HepG2 (cell line): Measurements from ENCODE around the gene PMS1. TPM values are rescaled to one million over a fixed set of nuclear protein-coding genes. Genes with fewer than 3 reads are reported as not detected.

Experiments
- ATAC-seq: fragments of 200-7000 bp; cut with Tn5 transposase; 3 replicates; pipeline ENCODE4 v1.9.1; 2020; ENCODE audit warnings: mild to moderate bottlenecking, moderate library complexity
- BruUV-seq: library from RNA; stranded (reverse); fragments of 400-500 nt; replicated peaks from 2 replicates; lab custom pipeline; 2021; lab: Mats Ljungman, UMichigan
- CTCF ChIA-PET: fragments of 300-600 bp; formaldehyde crosslinking; extraction: SDS; loops from one replicate; lab custom pipeline; 2021; ENCODE audit warnings: low total read pairs, inconsistent platforms, low intra/inter-chr PET ratio; lab: Yijun Ruan, JAX
- POLR2A ChIA-PET: fragments of 350-600 bp; sonication (Branson Sonifier 250); formaldehyde crosslinking; loops from one replicate; lab custom pipeline; 2020; ENCODE audit warnings: antibody characterized with exemption, inconsistent platforms; lab: Yijun Ruan, JAX
- DNase-seq: peaks from one replicate; pipeline ENCODE4 v3.0.0-alpha.2; 2015; ENCODE audit warnings: low spot score
- FAIRE-seq: peaks from 3 replicates; lab custom pipeline; 2011; peaks lifted over from hg19 to GRCh38; lab: Jason Lieb, UNC
- H2AFZ ChIP-seq: one replicate; pipeline ENCODE4 v1.6.1; 2011; ENCODE audit warnings: low read length, inconsistent platforms
- H3K27ac ChIP-seq: fragments of 300-600 bp; 3 replicates; pipeline ENCODE4 v1.8.0; 2011; ENCODE audit warnings: mixed run types, mild to moderate bottlenecking, mixed read lengths, low read length, inconsistent platforms; ENCODE audit not compliant: insufficient read depth; ENCODE audit errors: extremely low read length
- H3K27me3 ChIP-seq, 2 experiments: fragments of 200-600 bp in 1 of 2; 2 replicates in 1 of 2; 3 replicates in 1 of 2; pipeline versions ENCODE4 v1.6.0 to v1.8.0; 2011; ENCODE audit warnings: low read length in 2 of 2, mild to moderate bottlenecking in 2 of 2, moderate library complexity in 2 of 2, inconsistent platforms in 1 of 2; ENCODE audit not compliant: insufficient read depth in 2 of 2, control insufficient read depth in 1 of 2
- H3K36me3 ChIP-seq, 2 experiments: fragments of 200-600 bp in 1 of 2; replicated peaks in 1 of 2; 2 replicates in 1 of 2; 3 replicates in 1 of 2; pipeline versions ENCODE4 v1.5.1 to v1.8.0; 2011; ENCODE audit warnings: low read length in 2 of 2, inconsistent platforms in 1 of 2; ENCODE audit not compliant: insufficient read depth in 2 of 2, control insufficient read depth in 1 of 2
- H3K4me1 ChIP-seq: 2 replicates; pipeline ENCODE4 v1.5.1; 2012; ENCODE audit warnings: low read length, inconsistent platforms; ENCODE audit not compliant: insufficient read depth
- H3K4me2 ChIP-seq: 2 replicates; pipeline ENCODE4 v1.6.0; 2011; ENCODE audit warnings: low read depth, low read length, inconsistent platforms
- H3K4me3 ChIP-seq, 3 experiments: fragments of 200-600 bp in 1 of 3; sonication (generic), shearing (Covaris generic) in 1 of 3; replicated peaks in 1 of 3; 2 replicates each; pipeline ENCODE4 v1.5.1; 2011 to 2016; ENCODE audit warnings: low read length in 3 of 3, inconsistent platforms in 2 of 3, low read depth in 2 of 3, mild to moderate bottlenecking in 2 of 3, control low read depth in 1 of 3, mixed read lengths in 1 of 3; ENCODE audit not compliant: insufficient read depth in 1 of 3
- H3K79me2 ChIP-seq: one replicate; pipeline ENCODE4 v1.6.1; 2011; ENCODE audit warnings: low read length, inconsistent platforms; ENCODE audit not compliant: insufficient read depth
- H3K9ac ChIP-seq: 2 replicates; pipeline ENCODE4 v1.6.0; 2011; ENCODE audit warnings: mild to moderate bottlenecking, low read depth, low read length, inconsistent platforms; ENCODE audit not compliant: insufficient read depth
- H3K9me3 ChIP-seq: 2 replicates; pipeline ENCODE4 v1.5.1; 2012; ENCODE audit warnings: mild to moderate bottlenecking, low read length
- H4K20me1 ChIP-seq: 2 replicates; pipeline ENCODE4 v1.6.0; 2011; ENCODE audit warnings: inconsistent platforms, mild to moderate bottlenecking, low read length, moderate library complexity; ENCODE audit not compliant: insufficient read depth
- HOXD1 ChIP-seq: sonication (generic); formaldehyde crosslinking; IDR thresholded peaks from 2 replicates; pipeline ENCODE4 v1.5.0; 2020; ENCODE audit warnings: missing genetic modification reagents
- KDM3A ChIP-seq: IDR thresholded peaks from 2 replicates; pipeline ENCODE4 v1.6.1; 2018; ENCODE audit warnings: low read depth, missing compliant biosample characterization
- KDM4B ChIP-seq: sonication (generic); formaldehyde crosslinking; IDR thresholded peaks from 2 replicates; pipeline ENCODE4 v1.4.0; 2020; ENCODE audit warnings: missing genetic modification reagents
- KLF6 ChIP-seq: IDR thresholded peaks from 2 replicates; pipeline ENCODE4 v1.8.0; 2016; ENCODE audit warnings: missing biosample characterization, missing genetic modification reagents
- NR2F2 ChIP-seq: IDR thresholded peaks from 2 replicates; pipeline ENCODE4 v1.6.1; 2012; ENCODE audit warnings: low read depth, inconsistent platforms, borderline replicate concordance
- TAF15 ChIP-seq: fragments of 200-400 bp; formaldehyde crosslinking; IDR thresholded peaks from one replicate; pipeline ENCODE4 v1.6.1; 2018; ENCODE audit warnings: mild to moderate bottlenecking, low read depth, low read length; ENCODE audit not compliant: poor library complexity, severe bottlenecking
- ZIK1 ChIP-seq: sonication (generic); formaldehyde crosslinking; IDR thresholded peaks from 2 replicates; pipeline ENCODE4 v1.5.0; 2020; ENCODE audit warnings: mild to moderate bottlenecking, low read depth, missing genetic modification reagents, borderline replicate concordance
- WGBS: methylation state at CpG from one replicate; pipeline ENCODE4 v1.1.6; 2017; ENCODE audit warnings: low lambda C conversion rate; 5-methylcytosine and 5-hydroxymethylcytosine counted together
- in situ Hi-C: cut with HindIII; loops from 2 replicates; pipeline ENCODE4 v1.10.0; 2017; ENCODE audit warnings: low pct_unique_long_range_greater_than_20kb; ENCODE audit not compliant: extremely low pct_ligation_motif_present
- intact Hi-C: fragments of 100-400 bp; cut with micrococcal nuclease; formaldehyde crosslinking; loops from one replicate; pipeline ENCODE4 v1.10.0; 2022; ENCODE audit not compliant: unreplicated experiment
- polyA plus RNA-seq, 8 experiments: library from polyadenylated mRNA; depleted of rRNA in 3 of 8; stranded (reverse) in 7 of 8; unstranded in 1 of 8; fragments of >200 nt; fragmentation: Illumina TruSeq in 4 of 8; extraction: Trizol in 4 of 8; gene quantifications; 2 replicates each; pipeline versions ENCODE4 v1.2.1 to v1.2.3, GENCODE V29; 2011 to 2016; ENCODE audit warnings: low read depth in 4 of 8, missing spikeins in 1 of 8, mixed read lengths in 1 of 8; ENCODE audit not compliant: insufficient read depth in 1 of 8
- total RNA-seq, 5 experiments: library from RNA; depleted of rRNA; stranded (reverse); fragments of >200 nt; fragmentation: Illumina TruSeq; extraction: Trizol; gene quantifications; 2 replicates each; pipeline ENCODE4 v1.2.3, GENCODE V29; 2016; ENCODE audit warnings: low read depth in 1 of 5
- TF ChIP-seq, protein P1 (sequence below): sonication (generic); formaldehyde crosslinking; IDR thresholded peaks from 2 replicates; pipeline ENCODE4 v1.4.0; 2020; ENCODE audit warnings: mild to moderate bottlenecking, missing genetic modification reagents, borderline replicate concordance
- TF ChIP-seq, protein P2 (sequence below): sonication (generic); formaldehyde crosslinking; IDR thresholded peaks from 2 replicates; pipeline ENCODE4 v1.4.0; 2020; ENCODE audit warnings: missing genetic modification reagents

The PMS1 gene
- total and polyA plus RNA-seq, 2 of the 13 experiments (the other 11 are each of a cell fraction or from before 2014, with no cell fraction given) = 14.6 to 39.9 TPM

DNA sequence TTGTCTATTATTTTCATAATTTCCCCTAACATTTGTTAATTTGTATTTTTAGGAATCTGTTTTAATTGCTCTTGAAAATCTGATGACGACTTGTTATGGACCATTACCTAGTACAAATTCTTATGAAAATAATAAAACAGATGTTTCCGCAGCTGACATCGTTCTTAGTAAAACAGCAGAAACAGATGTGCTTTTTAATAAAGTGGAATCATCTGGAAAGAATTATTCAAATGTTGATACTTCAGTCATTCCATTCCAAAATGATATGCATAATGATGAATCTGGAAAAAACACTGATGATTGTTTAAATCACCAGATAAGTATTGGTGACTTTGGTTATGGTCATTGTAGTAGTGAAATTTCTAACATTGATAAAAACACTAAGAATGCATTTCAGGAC lies 69.9 kb downstream of the PMS1 start (continued):
- TF ChIP-seq, protein P1, sequence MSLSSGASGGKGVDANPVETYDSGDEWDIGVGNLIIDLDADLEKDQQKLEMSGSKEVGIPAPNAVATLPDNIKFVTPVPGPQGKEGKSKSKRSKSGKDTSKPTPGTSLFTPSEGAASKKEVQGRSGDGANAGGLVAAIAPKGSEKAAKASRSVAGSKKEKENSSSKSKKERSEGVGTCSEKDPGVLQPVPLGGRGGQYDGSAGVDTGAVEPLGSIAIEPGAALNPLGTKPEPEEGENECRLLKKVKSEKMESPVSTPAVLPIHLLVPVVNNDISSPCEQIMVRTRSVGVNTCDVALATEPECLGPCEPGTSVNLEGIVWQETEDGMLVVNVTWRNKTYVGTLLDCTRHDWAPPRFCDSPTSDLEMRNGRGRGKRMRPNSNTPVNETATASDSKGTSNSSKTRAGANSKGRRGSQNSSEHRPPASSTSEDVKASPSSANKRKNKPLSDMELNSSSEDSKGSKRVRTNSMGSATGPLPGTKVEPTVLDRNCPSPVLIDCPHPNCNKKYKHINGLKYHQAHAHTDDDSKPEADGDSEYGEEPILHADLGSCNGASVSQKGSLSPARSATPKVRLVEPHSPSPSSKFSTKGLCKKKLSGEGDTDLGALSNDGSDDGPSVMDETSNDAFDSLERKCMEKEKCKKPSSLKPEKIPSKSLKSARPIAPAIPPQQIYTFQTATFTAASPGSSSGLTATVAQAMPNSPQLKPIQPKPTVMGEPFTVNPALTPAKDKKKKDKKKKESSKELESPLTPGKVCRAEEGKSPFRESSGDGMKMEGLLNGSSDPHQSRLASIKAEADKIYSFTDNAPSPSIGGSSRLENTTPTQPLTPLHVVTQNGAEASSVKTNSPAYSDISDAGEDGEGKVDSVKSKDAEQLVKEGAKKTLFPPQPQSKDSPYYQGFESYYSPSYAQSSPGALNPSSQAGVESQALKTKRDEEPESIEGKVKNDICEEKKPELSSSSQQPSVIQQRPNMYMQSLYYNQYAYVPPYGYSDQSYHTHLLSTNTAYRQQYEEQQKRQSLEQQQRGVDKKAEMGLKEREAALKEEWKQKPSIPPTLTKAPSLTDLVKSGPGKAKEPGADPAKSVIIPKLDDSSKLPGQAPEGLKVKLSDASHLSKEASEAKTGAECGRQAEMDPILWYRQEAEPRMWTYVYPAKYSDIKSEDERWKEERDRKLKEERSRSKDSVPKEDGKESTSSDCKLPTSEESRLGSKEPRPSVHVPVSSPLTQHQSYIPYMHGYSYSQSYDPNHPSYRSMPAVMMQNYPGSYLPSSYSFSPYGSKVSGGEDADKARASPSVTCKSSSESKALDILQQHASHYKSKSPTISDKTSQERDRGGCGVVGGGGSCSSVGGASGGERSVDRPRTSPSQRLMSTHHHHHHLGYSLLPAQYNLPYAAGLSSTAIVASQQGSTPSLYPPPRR (CRISPR knock-in tag) = no peak
- TF ChIP-seq, protein P2, sequence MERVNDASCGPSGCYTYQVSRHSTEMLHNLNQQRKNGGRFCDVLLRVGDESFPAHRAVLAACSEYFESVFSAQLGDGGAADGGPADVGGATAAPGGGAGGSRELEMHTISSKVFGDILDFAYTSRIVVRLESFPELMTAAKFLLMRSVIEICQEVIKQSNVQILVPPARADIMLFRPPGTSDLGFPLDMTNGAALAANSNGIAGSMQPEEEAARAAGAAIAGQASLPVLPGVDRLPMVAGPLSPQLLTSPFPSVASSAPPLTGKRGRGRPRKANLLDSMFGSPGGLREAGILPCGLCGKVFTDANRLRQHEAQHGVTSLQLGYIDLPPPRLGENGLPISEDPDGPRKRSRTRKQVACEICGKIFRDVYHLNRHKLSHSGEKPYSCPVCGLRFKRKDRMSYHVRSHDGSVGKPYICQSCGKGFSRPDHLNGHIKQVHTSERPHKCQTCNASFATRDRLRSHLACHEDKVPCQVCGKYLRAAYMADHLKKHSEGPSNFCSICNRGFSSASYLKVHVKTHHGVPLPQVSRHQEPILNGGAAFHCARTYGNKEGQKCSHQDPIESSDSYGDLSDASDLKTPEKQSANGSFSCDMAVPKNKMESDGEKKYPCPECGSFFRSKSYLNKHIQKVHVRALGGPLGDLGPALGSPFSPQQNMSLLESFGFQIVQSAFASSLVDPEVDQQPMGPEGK (CRISPR knock-in tag) = no peak
- TF ChIP-seq KDM3A (no peak), ZIK1 (no peak)

DNA sequence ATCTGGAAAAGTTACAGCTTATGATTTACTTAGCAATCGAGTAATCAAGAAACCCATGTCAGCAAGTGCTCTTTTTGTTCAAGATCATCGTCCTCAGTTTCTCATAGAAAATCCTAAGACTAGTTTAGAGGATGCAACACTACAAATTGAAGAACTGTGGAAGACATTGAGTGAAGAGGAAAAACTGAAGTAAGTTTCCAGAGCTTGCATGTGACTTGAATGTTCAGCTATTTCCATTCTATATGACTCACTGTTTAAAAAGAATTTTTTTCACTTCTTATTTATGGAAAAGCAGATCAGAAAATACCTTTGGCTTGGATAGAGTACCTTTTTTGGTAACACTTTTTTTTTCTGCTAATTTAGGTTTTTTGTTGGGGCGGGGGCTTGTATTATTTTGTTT lies 70.7 kb downstream of the PMS1 start:
- no peak overlapping the region for H2AFZ ChIP-seq
- H3K9ac ChIP-seq = no peak overlapping the region
- H3K9me3 ChIP-seq = no peaks in the 10 kb centered on the region
- no peak overlapping the region for H3K4me2 ChIP-seq
- ChIA-PET POLR2A (no interaction called here), CTCF (no interaction called here)
- no peak for FAIRE-seq
- WGBS = 97% methylated on average over 3 of the region's 3 CpGs
- H3K27me3 ChIP-seq = no peaks in the 10 kb centered on the region
- in situ Hi-C loops (no loop called here), intact Hi-C loops (no loop called here)
- H3K27ac ChIP-seq = no peak overlapping the region
- ATAC-seq = no peak
- no peak overlapping the region for H3K4me3 ChIP-seq
- no peak for TF ChIP-seq TAF15
- no peak for TF ChIP-seq KDM4B
- no peak for TF ChIP-seq HOXD1 (CRISPR knock-in tag)
- no peak for TF ChIP-seq NR2F2
- no peak for TF ChIP-seq KLF6
- no peak for DNase-seq
- H3K79me2 ChIP-seq = no peaks in the 10 kb centered on the region
- peaks cover 3 to 40% of the 10 kb centered on the region in 2 experiments; a peak in 4 of 5 replicates for H3K36me3 ChIP-seq
- no TSS peak for BruUV-seq
- H4K20me1 ChIP-seq = no peaks in the 10 kb centered on the region
- H3K4me1 ChIP-seq = no peaks in the 10 kb centered on the region
